H9 (cell line): ENCODE results near the gene WDR7. TPM values are rescaled to one million over a fixed set of nuclear protein-coding genes. Genes with fewer than 3 reads are reported as not detected.

Experiments used
- DNase-seq: peaks from one replicate; pipeline ENCODE4 v3.0.0-alpha.2; 2017
- H2AFZ ChIP-seq: one replicate; pipeline ENCODE4 v1.6.1; 2013; ENCODE audit warnings: mild to moderate bottlenecking, low read length, control low read depth, moderate library complexity
- H2AK5ac ChIP-seq: 2 replicates; pipeline ENCODE4 v1.6.1; 2013; ENCODE audit warnings: low read length, control low read depth, mixed read lengths; ENCODE audit not compliant: insufficient read length
- H2BK120ac ChIP-seq: one replicate; pipeline ENCODE4 v1.6.1; 2013; ENCODE audit warnings: low read depth, mild to moderate bottlenecking, low read length, control low read depth, inconsistent platforms; ENCODE audit not compliant: poor library complexity, severe bottlenecking
- H2BK12ac ChIP-seq: 2 replicates; pipeline ENCODE4 v1.6.1; 2013; ENCODE audit warnings: low read length, control low read depth, mixed read lengths, low read depth; ENCODE audit not compliant: insufficient read length
- H2BK15ac ChIP-seq: 2 replicates; pipeline ENCODE4 v1.6.1; 2013; ENCODE audit warnings: low read depth, low read length, control low read depth
- H2BK20ac ChIP-seq: one replicate; pipeline ENCODE4 v1.6.1; 2013; ENCODE audit warnings: low read depth, mild to moderate bottlenecking, low read length, control low read depth, inconsistent platforms; ENCODE audit not compliant: poor library complexity, severe bottlenecking
- H2BK5ac ChIP-seq: 2 replicates; pipeline ENCODE4 v1.6.1; 2013; ENCODE audit warnings: low read length, control low read depth, mixed read lengths; ENCODE audit not compliant: insufficient read length
- H3K14ac ChIP-seq: 2 replicates; pipeline ENCODE4 v1.6.1; 2013; ENCODE audit warnings: low read length, control low read depth; ENCODE audit not compliant: insufficient read depth
- H3K18ac ChIP-seq: 2 replicates; pipeline ENCODE4 v1.6.1; 2013; ENCODE audit warnings: low read depth, mild to moderate bottlenecking, mixed read lengths, low read length, control low read depth; ENCODE audit not compliant: insufficient read length
- H3K23ac ChIP-seq: 2 replicates; pipeline ENCODE4 v1.6.1; 2013; ENCODE audit warnings: low read length, control low read depth, mixed read lengths, low read depth; ENCODE audit not compliant: insufficient read length
- H3K23me2 ChIP-seq: 2 replicates; pipeline ENCODE4 v1.6.1; 2013; ENCODE audit warnings: low read depth, mild to moderate bottlenecking, mixed read lengths, low read length, control low read depth; ENCODE audit not compliant: insufficient read length, poor library complexity, severe bottlenecking
- H3K27ac ChIP-seq: 2 replicates; pipeline ENCODE4 v1.5.1; 2013; ENCODE audit warnings: low read length, control low read depth, mixed read lengths, low read depth; ENCODE audit not compliant: insufficient read length
- H3K27me3 ChIP-seq: 2 replicates; pipeline ENCODE4 v1.6.1; 2013; ENCODE audit warnings: low read length, control low read depth, inconsistent platforms; ENCODE audit not compliant: insufficient read depth
- H3K4ac ChIP-seq: 2 replicates; pipeline ENCODE4 v1.6.1; 2013; ENCODE audit warnings: low read depth, mild to moderate bottlenecking, control low read depth, inconsistent platforms, low read length, moderate library complexity
- H3K4me1 ChIP-seq: 2 replicates; pipeline ENCODE4 v1.6.1; 2013; ENCODE audit warnings: low read length, control low read depth, inconsistent platforms; ENCODE audit not compliant: insufficient read depth
- H3K4me2 ChIP-seq: 2 replicates; pipeline ENCODE4 v1.6.1; 2013; ENCODE audit warnings: low read length, control low read depth, mixed read lengths; ENCODE audit not compliant: insufficient read length, insufficient read depth
- H3K56ac ChIP-seq: 2 replicates; pipeline ENCODE4 v1.6.1; 2013; ENCODE audit warnings: low read depth, mild to moderate bottlenecking, mixed read lengths, low read length, control low read depth; ENCODE audit not compliant: insufficient read length
- H3K79me1 ChIP-seq: 2 replicates; pipeline ENCODE4 v1.6.1; 2013; ENCODE audit warnings: low read depth, mild to moderate bottlenecking, moderate library complexity, low read length, control low read depth, inconsistent platforms; ENCODE audit not compliant: insufficient read depth, poor library complexity, severe bottlenecking
- H3K79me2 ChIP-seq: 2 replicates; pipeline ENCODE4 v1.6.1; 2013; ENCODE audit warnings: low read length, control low read depth, inconsistent platforms; ENCODE audit not compliant: insufficient read depth
- H3K9ac ChIP-seq: 2 replicates; pipeline ENCODE4 v1.6.1; 2013; ENCODE audit warnings: low read length, control low read depth, mixed read lengths; ENCODE audit not compliant: insufficient read length; ENCODE audit errors: extremely low read depth
- H3K9me3 ChIP-seq: one replicate; pipeline ENCODE4 v1.6.1; 2013; ENCODE audit warnings: low read depth, low read length, inconsistent platforms; ENCODE audit not compliant: control insufficient read depth
- H3T11ph ChIP-seq: one replicate; pipeline ENCODE4 v1.6.1; 2013; ENCODE audit warnings: mild to moderate bottlenecking, low read length, control low read depth, inconsistent platforms
- H4K20me1 ChIP-seq: one replicate; pipeline ENCODE4 v1.6.1; 2013; ENCODE audit not compliant: control insufficient read depth, insufficient read length, insufficient read depth
- H4K5ac ChIP-seq: 2 replicates; pipeline ENCODE4 v1.6.1; 2013; ENCODE audit warnings: low read depth, mild to moderate bottlenecking, mixed read lengths, low read length, control low read depth; ENCODE audit not compliant: insufficient read length
- H4K8ac ChIP-seq: replicated peaks from 2 replicates; pipeline ENCODE4 v1.6.1; 2013; ENCODE audit warnings: low read length, control low read depth, mixed read lengths, low read depth; ENCODE audit not compliant: insufficient read length
- H4K91ac ChIP-seq: 2 replicates; pipeline ENCODE4 v1.6.1; 2013; ENCODE audit warnings: low read depth, mild to moderate bottlenecking, moderate library complexity, mixed read lengths, low read length, control low read depth; ENCODE audit not compliant: insufficient read length
- H3K27ac Mint-ChIP-seq, 3 experiments: 2 replicates in 2 of 3; 3 replicates in 1 of 3; pipeline ENCODE4 v1.8.0; 2020 to 2021; ENCODE audit warnings: mixed read lengths in 3 of 3, mild to moderate bottlenecking in 1 of 3, moderate library complexity in 1 of 3
- H3K27me3 Mint-ChIP-seq: 2 replicates; pipeline ENCODE4 v1.8.0; 2021; ENCODE audit warnings: low read depth, mild to moderate bottlenecking, moderate library complexity, mixed read lengths
- H3K36me3 Mint-ChIP-seq, 3 experiments: 2 replicates in 2 of 3; 3 replicates in 1 of 3; pipeline ENCODE4 v1.8.0; 2020 to 2021; ENCODE audit warnings: low read depth in 3 of 3, mixed read lengths in 3 of 3; ENCODE audit not compliant: insufficient read depth in 1 of 3
- H3K4me1 Mint-ChIP-seq, 2 experiments: 2 replicates each; pipeline ENCODE4 v1.8.0; 2020; ENCODE audit warnings: mixed read lengths in 2 of 2
- H3K4me3 Mint-ChIP-seq, 2 experiments: 2 replicates in 1 of 2; 3 replicates in 1 of 2; pipeline ENCODE4 v1.8.0; 2020 to 2021; ENCODE audit warnings: mild to moderate bottlenecking in 2 of 2, mixed read lengths in 2 of 2, moderate library complexity in 1 of 2
- H3K9me3 Mint-ChIP-seq, 2 experiments: 2 replicates in 1 of 2; 3 replicates in 1 of 2; pipeline ENCODE4 v1.8.0; 2020; ENCODE audit warnings: mild to moderate bottlenecking in 2 of 2, mixed read lengths in 2 of 2, moderate library complexity in 1 of 2
- CTCF ChIP-seq: fragments of 200-600 bp; sonication (generic); conservative IDR thresholded peaks from 3 replicates; pipeline ENCODE4 v1.8.0; 2021; ENCODE audit warnings: antibody characterized with exemption, mild to moderate bottlenecking
- WGBS: extraction: QIAGEN DNeasy Blood & Tissue Kit; methylation state at CpG from one replicate; pipeline ENCODE4 v1.1.7; 2013; ENCODE audit warnings: missing lambda C conversion rate, low lambda C conversion rate, mixed read lengths; ENCODE audit not compliant: insufficient read length; ENCODE audit errors: extremely low coverage; 5-methylcytosine and 5-hydroxymethylcytosine counted together
- total RNA-seq: library from RNA; stranded (reverse); gene quantifications from 2 replicates; pipeline ENCODE4 v1.2.1, GENCODE V29; 2021

WDR7 gene
- total RNA-seq, 1 experiment from 2014 or later: 14.8 TPM

- Histone ChIP-seq H2BK12ac (no peak overlapping the region), H2BK20ac (no peak overlapping the region), H4K20me1 (no peaks in the 10 kb centered on the region), H3K9ac (no peak overlapping the region), H3K56ac (no peak overlapping the region), H2BK120ac (no peak overlapping the region), H3K18ac (no peak overlapping the region), H3K14ac (no peak overlapping the region), H2AFZ (no peak overlapping the region), H3K9me3 (no peaks in the 10 kb centered on the region), H4K91ac (no peak overlapping the region), H3K4ac (no peak overlapping the region), H3K4me1 (no peaks in the 10 kb centered on the region; the same call in 1 of the 2 replicates), H3K23ac (no peak overlapping the region), H3K27ac (no peak overlapping the region), H3T11ph (no peak overlapping the region), H4K8ac (no peak overlapping the region), H2BK5ac (no peak overlapping the region), H3K79me2 (no peaks in the 10 kb centered on the region), H3K79me1 (no peaks in the 10 kb centered on the region), H3K27me3 (no peaks in the 10 kb centered on the region), H2AK5ac (no peak overlapping the region), H3K4me2 (no peak overlapping the region), H2BK15ac (no peak overlapping the region), H3K23me2 (no peaks in the 10 kb centered on the region), H4K5ac (no peak overlapping the region)
- Mint-ChIP-seq H3K4me1 (peaks cover 6 to 17% of the 10 kb centered on the region in 2 experiments), H3K36me3 (peaks cover 0 to 17% (median 0%) of the 10 kb centered on the region in 3 experiments; a peak in 2 of 7 replicates), H3K9me3 (no peaks in the 10 kb centered on the region), H3K27ac (no peak overlapping the region), H3K27me3 (no peaks in the 10 kb centered on the region; the same call in 1 of the 2 replicates), H3K4me3 (no peak overlapping the region)
- WGBS: no CpG with 5 or more reads among the region's 3 CpGs
- no peak for DNase-seq
- no peak for TF ChIP-seq CTCF
These were observed 412.5 kb downstream of the WDR7 start for GRCh38 chr18:57063601-57064103.
